ENCODE results near the gene RHBDD3. TPM values are rescaled to one million over a fixed set of nuclear protein-coding genes. Genes with fewer than 3 reads are reported as not detected.

Gene RHBDD3
- total and polyA plus RNA-seq, 2 of the 8 experiments (the other 6 are each of a cell fraction or from before 2014, with no cell fraction given), result 72.1 to 117 TPM

DNA sequence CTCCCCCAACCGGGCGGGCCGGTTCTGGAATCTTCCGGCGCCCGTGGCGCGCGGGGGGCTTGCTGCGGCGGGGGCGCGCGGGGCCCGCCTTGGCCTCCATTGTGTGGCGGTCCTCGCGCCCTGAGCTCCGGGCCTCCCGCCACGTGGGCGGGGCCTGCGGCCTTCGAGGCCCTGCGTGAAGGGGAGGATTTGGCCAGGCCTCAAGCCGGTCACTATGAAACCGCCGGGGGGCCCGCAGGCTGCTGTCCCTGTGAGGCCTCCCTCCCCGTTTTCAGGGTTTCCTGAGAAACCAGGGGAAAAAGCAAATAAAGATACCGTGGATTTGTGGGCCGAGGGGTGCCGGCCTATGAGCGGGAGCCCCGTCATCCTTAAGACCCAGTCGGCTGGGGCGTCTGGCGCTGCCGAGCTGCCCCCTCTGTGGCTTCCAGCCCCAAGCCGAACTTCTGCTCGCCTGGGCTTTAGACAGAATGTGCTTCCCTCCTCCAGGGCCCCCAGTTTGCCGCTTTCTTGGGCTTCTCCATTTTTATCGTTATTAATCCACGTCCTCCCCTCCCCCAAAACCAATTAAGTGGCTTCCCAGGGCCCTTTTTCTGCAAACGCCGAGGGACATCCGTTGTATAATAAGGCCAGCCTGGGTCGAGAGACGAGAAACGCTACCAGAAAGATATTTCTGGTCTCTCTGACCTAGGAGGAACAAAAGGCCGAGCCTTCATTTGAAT lies 889 bp upstream of the RHBDD3 start (continued):
- no peak for TF ChIP-seq RNF2 (IDR thresholded peaks at IDR 0.05; ENCODE audit: borderline replicate concordance, low read depth, low read length, missing control alignments, poor library complexity, severe bottlenecking)
- TF ChIP-seq FOSL1 (IDR thresholded peaks at IDR 0.05; ENCODE audit: insufficient read depth, low read depth, low read length), result no peak
- TF ChIP-seq SP4 (IDR thresholded peaks at IDR 0.05; ENCODE audit: low read length), result no peak
- TF ChIP-seq TAF1 (IDR thresholded peaks at IDR 0.05; ENCODE audit: low read depth, low read length), result peak; percentile 62
- peak; percentile 55 to 60; a peak in 1 of 4 replicates for TF ChIP-seq HDAC2 (IDR thresholded peaks at IDR 0.05; ENCODE audit: borderline replicate concordance in 1 of 2, low read depth in 2 of 2, low read length in 2 of 2)
- no peak for TF ChIP-seq BRCA1 (IDR thresholded peaks at IDR 0.05; ENCODE audit: low read depth, low read length)
- TF ChIP-seq SIX5 (IDR thresholded peaks at IDR 0.05; ENCODE audit: low read depth, low read length), result no peak
- TF ChIP-seq, protein P1, sequence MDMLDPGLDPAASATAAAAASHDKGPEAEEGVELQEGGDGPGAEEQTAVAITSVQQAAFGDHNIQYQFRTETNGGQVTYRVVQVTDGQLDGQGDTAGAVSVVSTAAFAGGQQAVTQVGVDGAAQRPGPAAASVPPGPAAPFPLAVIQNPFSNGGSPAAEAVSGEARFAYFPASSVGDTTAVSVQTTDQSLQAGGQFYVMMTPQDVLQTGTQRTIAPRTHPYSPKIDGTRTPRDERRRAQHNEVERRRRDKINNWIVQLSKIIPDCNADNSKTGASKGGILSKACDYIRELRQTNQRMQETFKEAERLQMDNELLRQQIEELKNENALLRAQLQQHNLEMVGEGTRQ (IDR thresholded peaks at IDR 0.05; ENCODE audit: low read length), result no peak
- peak; percentile 37; the same call in 1 of the 2 replicates for TF ChIP-seq SP1 (IDR thresholded peaks at IDR 0.05; ENCODE audit: low read depth, low read length)
- TF ChIP-seq SIN3A (conservative IDR thresholded peaks at IDR 0.05 in 1 of 2, IDR thresholded peaks at IDR 0.05 in 1 of 2; ENCODE audit: low read depth in 1 of 2, low read length in 2 of 2), result no peak; a peak in 1 of 4 replicates
- TF ChIP-seq BCL11A (IDR thresholded peaks at IDR 0.05; ENCODE audit: low read depth in 2 of 2, low read length in 2 of 2), result no peak
- TF ChIP-seq, protein P2, sequence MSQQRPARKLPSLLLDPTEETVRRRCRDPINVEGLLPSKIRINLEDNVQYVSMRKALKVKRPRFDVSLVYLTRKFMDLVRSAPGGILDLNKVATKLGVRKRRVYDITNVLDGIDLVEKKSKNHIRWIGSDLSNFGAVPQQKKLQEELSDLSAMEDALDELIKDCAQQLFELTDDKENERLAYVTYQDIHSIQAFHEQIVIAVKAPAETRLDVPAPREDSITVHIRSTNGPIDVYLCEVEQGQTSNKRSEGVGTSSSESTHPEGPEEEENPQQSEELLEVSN (IDR thresholded peaks at IDR 0.05), result 0 out of 2 replicates have a peak, but pooled peaks have one; percentile 53
- TF ChIP-seq JUN (IDR thresholded peaks at IDR 0.05; ENCODE audit: low read depth, low read length), result no peak
- no peak for TF ChIP-seq CEBPB (IDR thresholded peaks at IDR 0.05; ENCODE audit: low read depth, low read length)
- TF ChIP-seq, protein P3, sequence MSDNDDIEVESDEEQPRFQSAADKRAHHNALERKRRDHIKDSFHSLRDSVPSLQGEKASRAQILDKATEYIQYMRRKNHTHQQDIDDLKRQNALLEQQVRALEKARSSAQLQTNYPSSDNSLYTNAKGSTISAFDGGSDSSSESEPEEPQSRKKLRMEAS (IDR thresholded peaks at IDR 0.05), result peak; percentile 77
- TF ChIP-seq, protein P4, sequence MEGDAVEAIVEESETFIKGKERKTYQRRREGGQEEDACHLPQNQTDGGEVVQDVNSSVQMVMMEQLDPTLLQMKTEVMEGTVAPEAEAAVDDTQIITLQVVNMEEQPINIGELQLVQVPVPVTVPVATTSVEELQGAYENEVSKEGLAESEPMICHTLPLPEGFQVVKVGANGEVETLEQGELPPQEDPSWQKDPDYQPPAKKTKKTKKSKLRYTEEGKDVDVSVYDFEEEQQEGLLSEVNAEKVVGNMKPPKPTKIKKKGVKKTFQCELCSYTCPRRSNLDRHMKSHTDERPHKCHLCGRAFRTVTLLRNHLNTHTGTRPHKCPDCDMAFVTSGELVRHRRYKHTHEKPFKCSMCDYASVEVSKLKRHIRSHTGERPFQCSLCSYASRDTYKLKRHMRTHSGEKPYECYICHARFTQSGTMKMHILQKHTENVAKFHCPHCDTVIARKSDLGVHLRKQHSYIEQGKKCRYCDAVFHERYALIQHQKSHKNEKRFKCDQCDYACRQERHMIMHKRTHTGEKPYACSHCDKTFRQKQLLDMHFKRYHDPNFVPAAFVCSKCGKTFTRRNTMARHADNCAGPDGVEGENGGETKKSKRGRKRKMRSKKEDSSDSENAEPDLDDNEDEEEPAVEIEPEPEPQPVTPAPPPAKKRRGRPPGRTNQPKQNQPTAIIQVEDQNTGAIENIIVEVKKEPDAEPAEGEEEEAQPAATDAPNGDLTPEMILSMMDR (IDR thresholded peaks at IDR 0.05; ENCODE audit: control extremely low read depth in 1 of 3, insufficient read depth in 1 of 3, low read depth in 1 of 3, low read length in 3 of 3), result no peak
- TF ChIP-seq RXRA (IDR thresholded peaks at IDR 0.05; ENCODE audit: insufficient read depth, low read depth, low read length), result no peak
- no peak for TF ChIP-seq SRF (IDR thresholded peaks at IDR 0.05; ENCODE audit: low read depth, low read length)
- no peak for TF ChIP-seq RFX5 (IDR thresholded peaks at IDR 0.05; ENCODE audit: borderline replicate concordance, low read depth, low read length)
